LHCN-M2 (cell line): ENCODE results near the gene GRXCR1. TPM values are rescaled to one million over a fixed set of nuclear protein-coding genes. Genes with fewer than 3 reads are reported as not detected.

ENCODE experiments used
- DNase-seq: peaks from one replicate; pipeline ENCODE4 v3.0.0-alpha.2; 2012; ENCODE audit warnings: low read depth
- total RNA-seq: library from RNA; depleted of rRNA; stranded (reverse); fragments of >200 nt; gene quantifications from 2 replicates; pipeline ENCODE4 v1.2.3, GENCODE V29; 2014; rRNA removed

GRXCR1 gene
- total RNA-seq, 1 experiment from 2014 or later, result not detected

DNA sequence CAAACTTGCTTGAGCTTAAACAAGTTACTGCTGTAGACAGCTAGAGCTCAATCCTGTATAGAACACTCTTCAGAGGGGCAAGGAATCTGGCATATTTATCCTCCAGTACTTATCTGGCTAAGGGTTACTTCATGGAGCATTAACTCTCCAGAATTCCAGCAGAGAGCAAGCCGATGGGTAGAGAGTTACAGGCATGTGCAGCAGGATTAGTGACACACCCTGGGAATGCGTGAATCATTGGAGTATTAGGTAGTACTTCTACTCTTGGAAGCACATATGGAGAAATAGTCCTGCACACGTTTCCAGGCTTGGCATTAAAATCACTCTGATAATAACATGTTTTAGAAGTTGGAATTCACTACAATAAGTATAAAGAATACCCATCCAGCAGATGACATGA, 35.4 kb downstream of the GRXCR1 start:
- DNase-seq, result no peak

DNA sequence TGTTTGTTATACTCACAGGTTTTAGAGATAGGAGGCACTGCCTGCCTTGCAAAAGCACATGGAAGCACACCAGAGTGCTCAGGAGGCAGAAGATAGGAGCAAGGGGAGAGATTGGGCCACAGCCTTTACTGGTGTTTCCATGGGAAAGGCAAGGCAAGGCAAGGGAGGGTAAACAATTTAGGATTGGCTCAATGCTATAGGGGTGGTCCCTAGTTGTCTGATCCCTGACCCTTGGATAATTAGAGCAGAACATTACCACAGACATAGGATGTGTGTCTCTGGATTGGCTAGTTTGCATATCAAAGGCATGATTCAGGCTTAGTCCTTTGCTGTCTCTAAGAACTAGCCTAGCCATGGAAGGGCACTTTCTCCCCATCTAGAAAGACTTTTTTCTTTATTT, 36.1 kb downstream of the GRXCR1 start:
- no peak for DNase-seq

DNA sequence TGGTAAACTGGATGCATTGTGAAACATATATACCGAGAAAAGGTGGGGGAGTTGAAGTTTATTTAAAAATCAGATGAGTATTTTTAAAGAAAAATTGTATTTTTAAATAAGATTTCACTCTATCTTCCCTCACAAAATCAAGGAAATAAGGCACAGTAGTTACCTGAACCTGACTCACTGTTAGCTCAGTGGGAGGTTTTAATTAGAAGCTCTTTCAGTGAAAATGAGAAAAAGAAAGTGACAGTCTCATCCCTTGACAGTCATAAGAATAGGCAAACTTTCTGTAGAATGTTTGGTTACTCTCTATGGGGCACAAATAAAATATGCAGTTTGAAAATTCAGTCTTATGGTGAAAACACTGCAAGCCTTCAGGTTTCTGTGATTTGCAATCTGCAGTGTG, 49.7 kb downstream of the GRXCR1 start:
- no peak for DNase-seq

DNA sequence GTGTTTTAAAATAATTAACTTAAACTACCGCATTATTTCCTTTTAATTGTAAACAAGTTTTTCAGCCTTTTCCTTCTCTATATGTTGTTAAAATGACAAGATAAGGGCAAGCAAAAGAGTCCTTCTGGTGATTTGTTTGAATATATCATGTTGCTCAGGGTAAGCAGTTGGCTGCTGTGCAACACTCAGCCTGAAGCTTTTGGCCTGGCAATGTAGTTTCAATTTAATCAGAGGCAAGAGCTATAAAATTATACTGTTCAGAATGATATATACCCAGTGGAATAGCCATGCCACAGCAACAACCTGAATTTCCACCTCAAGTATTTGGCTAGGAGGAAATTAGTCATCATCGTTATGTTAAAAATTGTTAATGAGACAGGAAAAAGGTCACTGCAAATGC, 53.4 kb downstream of the GRXCR1 start:
- no peak for DNase-seq

DNA sequence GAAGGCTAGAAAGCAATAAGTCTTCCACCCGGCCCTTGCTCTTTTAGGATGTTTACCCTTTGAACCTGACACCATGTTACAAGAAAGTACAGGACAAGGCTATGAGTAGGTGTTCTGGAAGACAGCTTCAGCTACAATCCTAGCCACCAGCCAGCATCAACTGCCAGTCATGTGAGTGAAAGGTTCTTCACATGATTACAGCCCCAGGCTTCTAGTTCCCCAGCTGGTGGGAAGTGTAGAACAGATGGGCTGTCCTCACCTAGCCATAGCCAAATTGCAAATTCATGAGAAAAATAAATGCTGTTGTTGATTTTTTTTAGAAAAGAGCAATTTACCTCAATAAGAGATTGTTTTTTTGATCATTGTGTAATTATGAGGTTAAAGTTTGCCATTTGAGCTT, 60.8 kb downstream of the GRXCR1 start:
- DNase-seq, result no peak

DNA sequence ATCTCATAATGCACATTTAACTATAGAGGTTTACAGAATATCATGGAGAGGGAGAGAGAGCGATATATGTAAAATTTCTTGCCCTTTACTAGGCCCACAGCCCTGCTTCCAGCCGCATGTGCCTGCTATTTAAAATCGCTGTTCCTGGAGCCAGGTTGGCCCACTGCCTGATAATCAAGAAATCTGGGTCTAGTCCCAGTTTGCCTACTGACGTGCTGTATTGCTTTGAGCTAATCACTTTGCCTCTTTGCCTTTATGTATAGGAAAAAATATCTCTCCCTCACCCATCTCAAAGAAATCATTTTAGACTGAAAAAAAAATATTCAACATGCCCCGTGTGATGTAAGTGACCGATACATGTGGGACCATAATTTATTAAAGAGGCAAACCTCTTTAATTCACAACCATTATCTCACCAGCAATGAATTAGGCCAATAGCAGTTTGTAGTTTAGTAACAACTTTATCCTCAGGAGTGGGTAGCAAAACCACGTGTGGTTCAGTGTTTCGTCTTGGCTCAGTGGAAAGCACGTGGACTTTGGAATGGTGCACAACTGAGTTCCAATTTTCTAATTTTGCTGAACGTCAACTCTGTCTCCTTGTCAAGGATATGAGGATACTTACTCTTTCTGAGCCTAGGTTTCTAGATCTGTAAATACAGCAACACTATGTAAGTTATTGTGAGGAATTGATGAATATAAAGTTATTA, 62.6 kb downstream of the GRXCR1 start:
- no peak for DNase-seq

DNA sequence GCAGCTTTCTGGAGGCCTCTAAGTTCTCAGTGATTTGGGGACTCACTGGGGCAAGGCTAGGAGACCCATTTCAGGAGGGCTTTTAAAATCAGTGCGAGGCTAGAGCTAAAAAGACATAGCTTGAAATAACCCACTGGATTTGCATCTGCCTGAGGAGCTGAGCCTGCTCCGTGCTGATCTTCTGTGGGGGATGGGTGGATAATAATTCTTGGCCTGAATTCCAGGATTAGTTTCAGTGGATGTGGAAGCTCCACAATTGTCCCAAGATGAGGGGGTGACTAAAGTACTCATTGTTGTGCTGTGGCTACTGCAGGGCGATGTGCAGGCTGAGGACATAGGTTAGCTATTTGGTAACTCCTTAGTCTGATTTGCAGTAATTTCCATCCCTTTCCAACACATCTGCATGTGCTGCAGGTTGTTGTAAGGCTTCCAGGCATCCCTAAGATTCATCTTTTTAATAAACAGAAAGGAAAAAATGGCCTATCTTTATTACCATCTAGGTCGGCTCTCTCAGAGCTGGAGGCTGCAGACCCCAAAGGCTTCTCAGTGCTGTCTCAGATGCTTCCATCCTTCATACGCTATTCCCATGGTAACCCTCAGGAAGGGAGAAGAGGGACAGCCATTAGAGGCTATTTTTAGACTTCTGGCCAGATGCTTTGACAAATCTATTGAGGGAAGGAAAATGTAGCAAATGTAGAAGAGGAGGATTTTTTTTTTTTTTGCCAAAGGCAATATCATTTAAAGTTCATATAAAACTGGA, 63.4 kb downstream of the GRXCR1 start:
- no peak for DNase-seq

DNA sequence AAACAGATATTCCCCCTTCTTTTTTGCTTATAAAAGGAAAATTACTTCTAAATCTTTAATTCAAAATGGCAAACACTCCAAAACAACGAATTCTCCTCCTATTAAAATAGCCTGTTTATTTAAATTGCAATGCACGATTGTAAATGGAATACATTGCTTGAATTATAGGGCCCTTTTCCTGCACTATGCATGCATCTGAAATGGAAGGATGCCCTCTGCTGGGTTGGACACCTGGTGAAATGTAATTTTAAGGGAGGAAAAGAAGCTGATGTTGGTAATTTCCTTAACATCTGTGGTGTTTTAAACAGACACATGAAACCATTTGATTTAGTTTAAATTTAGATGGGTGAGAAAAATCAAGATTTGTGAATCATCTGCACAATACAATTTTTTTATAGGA, 72.8 kb downstream of the GRXCR1 start:
- no peak for DNase-seq

DNA sequence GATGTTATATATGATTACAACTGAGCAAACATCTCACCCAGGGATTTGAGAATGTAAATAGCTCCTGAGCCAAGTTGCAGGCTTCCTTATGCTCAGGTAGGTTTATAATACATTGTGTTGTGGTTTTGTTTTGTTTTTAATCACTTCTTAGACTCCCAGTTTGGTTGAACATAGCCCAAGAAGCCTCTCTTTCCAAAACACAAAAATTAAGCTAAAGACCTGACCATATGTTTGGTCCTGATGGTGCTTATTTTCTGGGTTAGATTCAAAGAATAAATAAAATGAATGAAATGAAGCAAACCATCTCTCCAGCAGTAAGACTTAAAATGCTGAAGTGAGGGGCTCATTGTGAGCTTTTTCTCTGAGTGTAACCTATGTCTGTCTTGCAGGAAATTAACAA, 93.5 kb downstream of the GRXCR1 start:
- DNase-seq, result no peak

DNA sequence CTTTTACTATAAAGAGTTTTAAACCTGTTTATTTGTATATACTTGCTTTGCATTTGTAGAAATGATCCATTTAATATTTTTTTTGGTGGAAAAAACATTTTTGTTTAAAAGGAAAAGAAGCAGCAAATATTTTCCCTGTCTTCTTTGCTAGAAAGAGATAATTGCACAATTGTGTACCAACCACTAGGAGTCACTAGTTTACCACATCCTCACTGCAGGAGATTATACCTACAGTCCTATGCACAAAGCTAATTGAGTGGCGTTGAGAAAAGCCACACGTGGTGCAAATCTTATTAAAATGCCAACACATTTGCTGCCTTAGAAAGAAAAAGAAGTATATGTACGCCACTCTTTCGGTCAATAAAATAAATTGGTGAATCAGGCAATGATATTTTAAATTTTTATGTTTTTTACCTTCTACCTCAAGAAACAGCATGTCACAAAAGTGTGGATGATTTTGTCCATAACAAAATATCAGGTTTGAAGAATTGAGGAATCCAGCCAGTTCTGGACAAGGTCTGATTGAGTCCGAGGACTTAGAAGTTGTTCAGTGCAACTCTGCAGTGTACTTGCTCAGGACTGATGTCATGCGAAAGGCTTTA, 102.9 kb downstream of the GRXCR1 start:
- peak; percentile 3 for DNase-seq

DNA sequence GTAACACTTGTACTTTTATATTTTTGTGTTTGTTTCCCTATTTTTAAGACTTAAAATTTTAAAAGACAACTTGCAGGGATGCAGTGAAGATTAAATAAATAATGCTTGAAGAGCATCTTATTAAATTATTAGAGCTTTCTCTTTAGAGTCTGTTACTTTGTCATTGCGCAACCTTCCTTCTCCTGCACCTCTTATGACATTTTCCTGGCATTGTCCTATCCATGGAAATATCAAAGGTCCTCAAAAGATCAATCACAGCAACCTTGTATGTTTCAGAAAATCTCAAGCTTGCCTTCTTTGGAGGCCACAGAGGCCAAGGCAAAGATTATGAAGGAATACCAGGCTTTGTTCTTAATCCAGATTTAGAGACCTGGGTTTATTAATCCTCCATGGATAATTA, 116.3 kb downstream of the GRXCR1 start:
- DNase-seq, result no peak

DNA sequence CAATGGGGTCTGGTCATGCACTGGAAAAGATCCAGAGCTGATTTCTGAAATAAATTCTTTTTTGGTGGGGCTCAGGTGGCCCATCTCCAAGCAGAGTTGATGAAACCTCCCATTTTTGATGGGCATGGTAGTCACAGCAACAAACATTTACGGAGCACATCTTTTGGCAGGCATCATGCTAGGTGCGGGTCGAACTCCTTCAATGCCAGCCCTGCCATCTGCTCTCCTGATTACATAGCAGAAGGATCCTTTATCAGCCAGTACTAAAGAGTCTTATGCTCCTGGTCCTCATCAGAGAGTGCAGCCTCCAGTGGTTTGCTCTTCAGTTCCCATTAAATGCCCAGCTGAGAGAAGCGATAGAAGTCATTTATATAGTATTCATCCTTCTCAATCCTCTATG, 121.7 kb downstream of the GRXCR1 start:
- no peak for DNase-seq

DNA sequence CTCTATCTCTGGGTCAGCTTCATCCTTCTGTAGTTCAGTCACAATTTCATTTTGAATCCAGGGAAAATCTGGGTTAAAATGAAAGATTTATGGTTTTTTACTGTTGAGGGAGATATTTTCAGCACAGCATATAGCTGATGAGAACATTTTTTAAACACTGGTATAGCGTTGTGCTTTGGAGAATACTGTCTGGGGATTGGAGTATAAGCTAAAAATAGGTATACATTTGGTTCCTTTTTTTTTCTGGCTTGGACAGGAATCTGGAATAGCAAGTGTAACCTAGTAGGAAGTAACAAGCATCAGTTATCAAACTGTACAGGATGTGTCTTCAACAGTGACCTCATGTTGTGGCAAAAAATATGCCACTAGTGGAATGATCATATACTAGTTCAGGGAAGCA, 149.1 kb downstream of the GRXCR1 start:
- no peak for DNase-seq

DNA sequence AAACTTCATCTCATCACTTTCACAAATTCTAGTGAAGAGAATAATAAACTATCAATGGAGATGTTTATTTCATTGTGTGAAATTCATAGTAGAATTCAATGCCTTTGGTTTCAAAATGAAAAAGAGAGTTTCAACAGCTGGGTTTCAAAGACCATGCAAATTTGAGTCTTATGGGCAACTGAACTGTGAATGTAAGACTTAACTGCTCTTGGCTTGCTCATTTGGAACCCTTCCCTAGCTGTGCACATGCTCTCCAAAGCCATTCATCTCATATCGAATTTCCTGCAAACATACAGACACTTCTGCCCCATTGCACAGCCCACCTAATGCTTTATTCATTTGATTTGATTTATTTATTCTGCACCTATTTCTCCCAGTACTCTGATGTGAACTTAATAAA, 154.5 kb downstream of the GRXCR1 start:
- DNase-seq, result no peak

DNA sequence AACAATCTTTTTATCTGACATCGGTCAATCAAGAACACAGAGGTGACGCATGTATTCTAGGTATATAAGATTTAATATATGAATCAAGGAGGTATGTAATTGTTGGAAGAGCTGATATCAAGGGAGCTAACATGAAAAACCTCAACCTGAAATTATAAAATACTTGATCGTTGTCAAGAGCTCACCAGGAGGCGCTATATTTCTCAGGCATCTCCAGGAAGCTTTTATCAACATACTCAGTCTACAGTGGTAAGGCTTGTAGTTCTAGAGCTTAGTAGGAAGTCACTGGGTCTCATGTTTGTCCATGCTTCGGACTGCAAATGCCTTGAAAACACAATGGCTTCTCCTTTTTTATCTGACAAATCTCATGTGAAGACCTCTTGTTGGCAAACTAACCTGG, 156.1 kb downstream of the GRXCR1 start:
- DNase-seq, result no peak

DNA sequence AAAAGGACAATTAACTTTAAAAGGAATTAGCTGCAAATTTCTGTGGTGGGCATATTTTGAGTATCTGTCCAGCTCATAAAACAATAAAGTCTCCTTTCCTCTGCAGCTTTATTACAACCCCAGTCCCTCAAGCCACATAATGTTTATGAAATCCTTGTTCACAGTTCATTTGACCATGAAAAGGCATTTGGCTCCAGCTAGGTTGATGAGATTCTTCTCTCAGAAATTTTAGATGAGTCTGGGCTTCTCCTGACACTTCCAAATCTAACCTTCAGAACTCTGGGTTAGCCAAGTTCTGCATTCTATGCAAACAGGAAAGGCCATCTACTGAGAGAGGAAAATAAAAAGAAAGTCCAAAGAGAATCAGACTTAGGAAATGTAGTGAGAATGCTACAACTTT, 156.8 kb downstream of the GRXCR1 start:
- DNase-seq, result no peak

DNA sequence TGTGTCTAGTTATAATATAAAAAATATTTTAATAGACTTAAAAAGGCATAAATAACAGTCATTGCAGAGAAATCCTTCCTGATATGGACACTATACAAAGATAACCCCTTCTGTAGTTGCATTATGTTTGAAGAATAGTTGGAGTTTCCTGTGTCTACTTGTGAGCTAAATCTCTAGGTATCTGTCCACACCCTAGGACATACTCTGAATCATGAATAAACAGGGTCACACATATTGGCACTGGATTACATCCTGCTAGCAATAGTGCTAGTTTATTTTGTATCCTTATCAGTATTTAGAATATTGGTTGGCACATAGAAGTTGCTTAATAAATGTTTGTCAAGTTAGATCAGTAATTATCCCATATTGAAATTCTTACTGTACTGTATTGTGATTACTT, 173.9 kb downstream of the GRXCR1 start:
- DNase-seq, result no peak

DNA sequence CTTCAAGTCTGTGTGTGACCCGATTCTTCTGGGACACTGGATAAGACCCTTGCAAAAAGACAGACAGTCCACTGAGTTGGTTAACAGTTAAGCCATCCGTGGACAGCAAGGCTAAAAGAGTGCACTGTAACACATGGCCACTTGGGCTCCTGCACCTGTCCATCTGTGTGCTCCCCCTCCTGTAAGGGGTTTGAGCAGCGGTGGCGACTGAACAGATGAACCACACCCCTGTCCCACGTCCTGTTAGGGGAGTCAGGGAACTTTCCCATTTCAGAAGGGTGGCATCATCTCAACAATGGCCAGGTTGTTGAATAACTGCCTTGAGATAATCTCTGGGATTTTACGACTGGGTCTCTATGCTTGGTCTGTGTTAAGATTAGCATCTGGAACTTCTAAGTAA, 178.6 kb downstream of the GRXCR1 start:
- DNase-seq, result no peak

Other genes starting within 250 kb of the GRXCR1 start
- gene ATP8A1, start 235.6 kb upstream of the GRXCR1 start, total RNA-seq, result 0.06 TPM in 2 replicates